DND-41 (cell line): ENCODE data around the gene TNRC6B.

Experiments used
- CTCF ChIP-seq: IDR thresholded peaks from 2 replicates; pipeline ENCODE4 v1.5.1; 2012; ENCODE audit warnings: borderline replicate concordance, low read length, moderate library complexity, mild to moderate bottlenecking; ENCODE audit not compliant: poor library complexity, severe bottlenecking; ENCODE audit errors: extremely low read depth
- EZH2 ChIP-seq: IDR thresholded peaks from 3 replicates; pipeline ENCODE4 v1.6.1; 2012; ENCODE audit warnings: borderline replicate concordance, low read depth, mild to moderate bottlenecking, moderate library complexity, low read length, inconsistent platforms; ENCODE audit not compliant: severe bottlenecking

GRCh38 chr22:40193429-40194421, 16.0 kb downstream of the TNRC6B start:
- TF ChIP-seq CTCF (peak; percentile 50), EZH2 (no peak)
